ENCODE data around the gene LCLAT1. TPM values are rescaled to one million over a fixed set of nuclear protein-coding genes. Genes with fewer than 3 reads are reported as not detected.

LCLAT1 gene
- total and polyA plus RNA-seq, 2 donors (not counting 1 experiment from before 2014, with no cell fraction given) = 5.1 to 21.9 TPM

DNA sequence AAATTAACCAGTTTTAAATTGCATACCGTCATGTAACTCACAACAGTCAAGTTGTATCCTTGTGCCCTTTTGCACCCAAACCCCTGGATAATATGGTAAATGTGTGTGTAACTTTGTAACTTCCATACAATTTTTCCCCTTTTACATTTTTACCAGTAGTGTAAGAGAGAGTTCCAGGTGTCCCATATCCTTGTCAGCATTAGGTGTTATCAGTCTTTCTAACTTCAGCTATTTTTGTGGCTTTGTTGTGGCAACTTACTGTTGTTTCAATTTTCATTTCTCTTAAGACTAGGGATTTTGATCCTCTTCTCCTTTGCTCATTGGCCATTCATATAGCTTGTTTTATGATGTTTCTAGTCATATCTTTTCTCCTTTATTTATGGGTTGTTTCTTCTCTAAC is 94.6 kb downstream of the LCLAT1 start:
- no peaks in the 10 kb centered on the region for H3K27me3 ChIP-seq (replicated peaks in 1 of 4; ENCODE audit: control extremely low read depth in 1 of 4, control insufficient read depth in 3 of 4, insufficient read depth in 4 of 4, low read length in 3 of 4)
- no peak overlapping the region for H2AFZ ChIP-seq (ENCODE audit: insufficient read depth, low read depth, low read length, poor library complexity, severe bottlenecking)
- no peak overlapping the region for H3K27ac ChIP-seq (ENCODE audit: low read length in 2 of 2)
- ChIA-PET CTCF (interaction anchor here (1.4 kb wide), 1 partner anchor 333 kb away, joined by 4 read pairs; no protein-coding TSS in a partner anchor), POLR2A (no interaction called here)
- H4K20me1 ChIP-seq (ENCODE audit: control insufficient read depth, insufficient read depth, low read length, poor library complexity, severe bottlenecking) = no peaks in the 10 kb centered on the region
- H3K4me3 ChIP-seq (ENCODE audit: control extremely low read depth in 1 of 5, extremely low read depth in 1 of 5, insufficient read depth in 1 of 5, low read depth in 2 of 5, low read length in 4 of 5) = no peak overlapping the region
- intact Hi-C loops (cut with micrococcal nuclease) = no loop called here
- H3K9me3 ChIP-seq (ENCODE audit: control extremely low read depth in 1 of 3, control insufficient read depth in 2 of 3, insufficient read depth in 1 of 3, low read length in 2 of 3) = peaks cover 2 to 14% (median 3%) of the 10 kb centered on the region in 3 donors
- H3K36me3 ChIP-seq (replicated peaks in 1 of 2; ENCODE audit: control extremely low read depth in 1 of 2, control insufficient read depth in 1 of 2, extremely low read depth in 1 of 2, insufficient read depth in 2 of 2, low read length in 1 of 2) = no peaks in the 10 kb centered on the region
- H3K9ac ChIP-seq (ENCODE audit: low read length) = no peak overlapping the region
- no CpG with 5 or more reads among the region's 1 CpG for WGBS (ENCODE audit: insufficient coverage)
- H3K4me1 Mint-ChIP-seq = peaks cover 8% of the 10 kb centered on the region
- TF ChIP-seq, protein P1, sequence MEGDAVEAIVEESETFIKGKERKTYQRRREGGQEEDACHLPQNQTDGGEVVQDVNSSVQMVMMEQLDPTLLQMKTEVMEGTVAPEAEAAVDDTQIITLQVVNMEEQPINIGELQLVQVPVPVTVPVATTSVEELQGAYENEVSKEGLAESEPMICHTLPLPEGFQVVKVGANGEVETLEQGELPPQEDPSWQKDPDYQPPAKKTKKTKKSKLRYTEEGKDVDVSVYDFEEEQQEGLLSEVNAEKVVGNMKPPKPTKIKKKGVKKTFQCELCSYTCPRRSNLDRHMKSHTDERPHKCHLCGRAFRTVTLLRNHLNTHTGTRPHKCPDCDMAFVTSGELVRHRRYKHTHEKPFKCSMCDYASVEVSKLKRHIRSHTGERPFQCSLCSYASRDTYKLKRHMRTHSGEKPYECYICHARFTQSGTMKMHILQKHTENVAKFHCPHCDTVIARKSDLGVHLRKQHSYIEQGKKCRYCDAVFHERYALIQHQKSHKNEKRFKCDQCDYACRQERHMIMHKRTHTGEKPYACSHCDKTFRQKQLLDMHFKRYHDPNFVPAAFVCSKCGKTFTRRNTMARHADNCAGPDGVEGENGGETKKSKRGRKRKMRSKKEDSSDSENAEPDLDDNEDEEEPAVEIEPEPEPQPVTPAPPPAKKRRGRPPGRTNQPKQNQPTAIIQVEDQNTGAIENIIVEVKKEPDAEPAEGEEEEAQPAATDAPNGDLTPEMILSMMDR (IDR thresholded peaks at IDR 0.05) = no peak
- TF ChIP-seq EZH2 (IDR thresholded peaks at IDR 0.05; ENCODE audit: borderline replicate concordance, insufficient read depth, low read depth, low read length, poor library complexity, severe bottlenecking) = no peak
- ATAC-seq (ENCODE audit: low read depth) = no peak
- DNase-seq = no peak
- peaks cover 4% of the 10 kb centered on the region for H3K9me3 Mint-ChIP-seq (ENCODE audit: insufficient read depth)
- no peak overlapping the region for H3K27ac Mint-ChIP-seq
- H3K79me2 ChIP-seq (ENCODE audit: control insufficient read depth, insufficient read depth, low read length) = peaks cover 3% of the 10 kb centered on the region
- no peak overlapping the region for H3K4me3 Mint-ChIP-seq
- peaks cover 0 to 4% of the 10 kb centered on the region in 2 donors for H3K4me1 ChIP-seq (ENCODE audit: control insufficient read depth in 2 of 2, insufficient read depth in 2 of 2, low read length in 2 of 2)
- no peak overlapping the region for H3K4me2 ChIP-seq (replicated peaks; ENCODE audit: low read depth, low read length, poor library complexity, severe bottlenecking)
- no peaks in the 10 kb centered on the region for H3K27me3 Mint-ChIP-seq

DNA sequence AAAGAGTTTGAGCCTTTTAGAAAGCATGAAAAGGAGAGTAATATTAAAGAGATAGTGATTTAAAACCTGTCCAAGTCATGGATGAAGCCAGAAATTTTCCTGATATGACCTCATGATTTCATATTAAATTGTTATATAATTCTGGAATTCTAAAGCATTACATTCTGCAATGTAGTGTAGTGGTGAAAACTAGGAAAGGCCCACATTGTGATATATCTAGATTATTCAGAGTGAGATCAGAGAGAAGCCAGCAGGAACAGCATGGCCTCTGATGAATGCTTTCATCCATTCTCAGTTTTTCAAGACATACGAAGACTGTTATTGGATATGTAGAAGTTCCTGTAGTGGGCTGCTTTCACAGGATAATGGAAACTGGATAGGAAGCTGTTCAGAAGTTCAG is 98.8 kb downstream of the LCLAT1 start:
- no peaks in the 10 kb centered on the region for H3K27me3 Mint-ChIP-seq
- H3K9ac ChIP-seq (ENCODE audit: low read length) = no peak overlapping the region
- no peak overlapping the region for H3K4me2 ChIP-seq (replicated peaks; ENCODE audit: low read depth, low read length, poor library complexity, severe bottlenecking)
- no peaks in the 10 kb centered on the region for H4K20me1 ChIP-seq (ENCODE audit: control insufficient read depth, insufficient read depth, low read length, poor library complexity, severe bottlenecking)
- no peaks in the 10 kb centered on the region for H3K27me3 ChIP-seq (replicated peaks in 1 of 4; ENCODE audit: control extremely low read depth in 1 of 4, control insufficient read depth in 3 of 4, insufficient read depth in 4 of 4, low read length in 3 of 4)
- TF ChIP-seq, protein P1 (IDR thresholded peaks at IDR 0.05) = no peak
- TF ChIP-seq EZH2 (IDR thresholded peaks at IDR 0.05; ENCODE audit: borderline replicate concordance, insufficient read depth, low read depth, low read length, poor library complexity, severe bottlenecking) = no peak
- peaks cover 0 to 2% (median 1%) of the 10 kb centered on the region in 3 donors for H3K9me3 ChIP-seq (ENCODE audit: control extremely low read depth in 1 of 3, control insufficient read depth in 2 of 3, insufficient read depth in 1 of 3, low read length in 2 of 3)
- peaks cover 3% of the 10 kb centered on the region for H3K79me2 ChIP-seq (ENCODE audit: control insufficient read depth, insufficient read depth, low read length)
- H3K27ac ChIP-seq (ENCODE audit: low read length in 2 of 2) = no peak overlapping the region
- H3K4me1 Mint-ChIP-seq = peaks cover 11% of the 10 kb centered on the region
- H3K27ac Mint-ChIP-seq = no peak overlapping the region
- no peak overlapping the region for H3K4me3 Mint-ChIP-seq
- intact Hi-C loops (cut with micrococcal nuclease) = no loop called here
- no CpG with 5 or more reads among the region's 1 CpG for whole genome bisulfite sequencing (ENCODE audit: insufficient coverage)
- H3K4me1 ChIP-seq (ENCODE audit: control insufficient read depth in 2 of 2, insufficient read depth in 2 of 2, low read length in 2 of 2) = peaks cover 0 to 4% of the 10 kb centered on the region in 2 donors
- H2AFZ ChIP-seq (ENCODE audit: insufficient read depth, low read depth, low read length, poor library complexity, severe bottlenecking) = no peak overlapping the region
- ChIA-PET POLR2A (no interaction called here), CTCF (interaction anchor here (1.5 kb wide), 1 partner anchor 166 kb away, joined by 4 read pairs; no protein-coding TSS in a partner anchor)
- H3K36me3 ChIP-seq (replicated peaks in 1 of 2; ENCODE audit: control extremely low read depth in 1 of 2, control insufficient read depth in 1 of 2, extremely low read depth in 1 of 2, insufficient read depth in 2 of 2, low read length in 1 of 2) = no peaks in the 10 kb centered on the region
- no peak for DNase-seq
- H3K4me3 ChIP-seq (ENCODE audit: control extremely low read depth in 1 of 5, extremely low read depth in 1 of 5, insufficient read depth in 1 of 5, low read depth in 2 of 5, low read length in 4 of 5) = no peak overlapping the region
- ATAC-seq (ENCODE audit: low read depth) = no peak
- peaks cover 4% of the 10 kb centered on the region for H3K9me3 Mint-ChIP-seq (ENCODE audit: insufficient read depth)

All from B cell (primary cell).